GM20431 (cell line): Measurements from ENCODE around the gene UTF1.
"Not testable (repeated sequence)": the region's sequence is repeated elsewhere in the genome, so short reads cannot be mapped to it uniquely, and the experiment has no call there.

Source experiments
- in situ Hi-C: fragments of 300-500 bp; cut with MseI, MboI; formaldehyde crosslinking; loops from one replicate; pipeline ENCODE4 v1.15.0; 2020; ENCODE audit warnings: low sequenced_read_pairs; ENCODE audit not compliant: unreplicated experiment

Gene UTF1

DNA sequence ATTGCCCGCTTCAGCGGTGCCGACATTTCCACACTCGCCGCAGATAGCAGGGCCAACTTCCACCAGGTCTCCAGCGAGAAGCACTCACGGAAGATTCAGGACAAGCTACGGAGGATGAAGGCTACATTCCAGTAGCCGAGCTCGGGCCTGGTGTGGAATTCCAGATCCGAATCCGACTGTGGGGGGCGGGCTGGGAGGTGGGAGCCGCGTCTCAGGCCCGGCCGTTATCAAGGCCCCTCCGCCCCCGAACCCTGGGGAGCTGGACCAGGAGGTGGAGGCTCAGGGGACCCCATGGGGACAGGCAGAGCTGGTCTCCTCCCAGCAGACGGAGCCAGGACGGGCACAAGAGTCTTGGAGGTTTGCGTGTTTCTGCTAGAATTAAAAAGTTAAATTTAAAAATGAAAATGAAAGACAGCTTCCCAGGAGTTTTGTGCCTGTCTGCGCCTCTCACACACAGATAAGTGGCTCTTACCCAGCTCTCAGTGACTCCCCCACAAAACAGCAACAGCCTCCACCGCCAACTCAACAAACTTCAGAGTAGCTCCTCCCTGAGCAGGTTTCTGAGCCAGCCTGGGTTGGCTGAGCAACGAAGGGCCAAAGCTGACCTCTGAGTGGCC, 5.2 kb upstream of the UTF1 start:
- in situ Hi-C loops = no loop called here

DNA sequence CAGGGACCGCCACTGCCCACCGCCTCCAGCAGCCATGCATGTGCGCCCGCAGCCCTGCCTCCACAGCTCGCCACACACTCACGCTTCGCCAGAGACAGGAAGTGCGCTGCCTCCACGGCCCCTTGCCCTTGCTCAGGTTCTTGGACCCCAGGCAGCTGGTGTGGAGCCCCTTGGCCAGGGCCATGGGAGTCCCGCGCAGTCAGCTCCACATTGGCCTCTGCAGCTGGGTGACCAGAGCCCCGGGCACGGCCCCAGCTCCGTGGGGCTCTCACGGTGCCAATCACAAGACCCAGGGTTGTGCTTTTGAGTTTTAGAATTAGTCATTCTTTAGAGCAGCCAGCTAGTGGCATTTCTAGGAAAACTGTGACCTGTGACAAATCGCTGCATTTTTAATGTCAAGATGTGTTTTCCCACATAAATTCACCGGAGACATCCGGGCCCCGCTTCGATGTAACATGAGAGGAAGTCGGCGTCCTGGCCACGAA, 4.3 kb upstream of the UTF1 start:
- in situ Hi-C loops = no loop called here

DNA sequence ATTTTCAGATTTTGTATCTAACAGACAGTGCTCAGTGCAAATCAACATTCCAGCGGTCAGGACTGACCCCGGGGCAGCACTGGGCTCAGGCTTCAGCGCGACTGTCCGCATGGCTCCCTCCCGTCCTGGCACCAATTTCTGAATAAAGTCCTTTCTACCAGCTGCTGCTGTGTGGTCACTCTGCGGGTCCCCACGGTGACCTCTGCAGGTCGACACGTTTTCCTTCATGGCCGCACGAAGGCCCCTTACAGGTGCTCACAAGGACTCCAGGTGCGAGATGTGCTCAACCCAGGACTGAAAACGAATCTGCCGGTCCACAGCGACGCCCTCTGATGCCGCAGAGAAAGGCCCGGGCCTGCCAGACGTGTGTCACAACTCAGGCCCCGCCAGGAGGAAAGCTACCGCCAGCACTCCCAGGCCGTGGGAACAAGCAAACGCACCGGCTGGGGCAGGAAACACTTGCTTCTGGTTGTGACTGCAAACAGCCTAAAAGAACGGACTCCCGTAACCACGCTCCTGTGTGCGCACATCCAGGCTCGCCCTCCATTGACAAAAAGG, 3.7 kb upstream of the UTF1 start:
- in situ Hi-C loops = no loop called here

DNA sequence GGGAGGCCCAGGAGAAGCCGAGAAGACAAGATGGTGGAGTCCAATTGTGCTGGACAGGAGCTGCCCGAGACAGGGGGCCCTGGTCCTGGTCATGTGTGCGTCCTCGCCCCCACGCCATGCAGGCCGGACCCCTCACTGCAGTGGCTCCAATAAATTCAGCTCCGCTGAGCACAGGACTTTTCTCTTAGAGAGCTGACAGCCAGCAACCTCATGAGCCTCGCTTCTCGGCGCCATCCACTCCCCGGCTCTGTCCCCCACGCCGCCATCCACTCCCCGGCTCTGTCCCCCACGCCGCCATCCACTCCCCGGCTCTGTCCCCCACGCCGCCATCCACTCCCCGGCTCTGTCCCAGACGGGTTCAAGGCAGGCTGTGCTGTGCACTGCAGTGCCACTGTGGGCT, 2.8 kb upstream of the UTF1 start:
- in situ Hi-C loops = no loop called here

DNA sequence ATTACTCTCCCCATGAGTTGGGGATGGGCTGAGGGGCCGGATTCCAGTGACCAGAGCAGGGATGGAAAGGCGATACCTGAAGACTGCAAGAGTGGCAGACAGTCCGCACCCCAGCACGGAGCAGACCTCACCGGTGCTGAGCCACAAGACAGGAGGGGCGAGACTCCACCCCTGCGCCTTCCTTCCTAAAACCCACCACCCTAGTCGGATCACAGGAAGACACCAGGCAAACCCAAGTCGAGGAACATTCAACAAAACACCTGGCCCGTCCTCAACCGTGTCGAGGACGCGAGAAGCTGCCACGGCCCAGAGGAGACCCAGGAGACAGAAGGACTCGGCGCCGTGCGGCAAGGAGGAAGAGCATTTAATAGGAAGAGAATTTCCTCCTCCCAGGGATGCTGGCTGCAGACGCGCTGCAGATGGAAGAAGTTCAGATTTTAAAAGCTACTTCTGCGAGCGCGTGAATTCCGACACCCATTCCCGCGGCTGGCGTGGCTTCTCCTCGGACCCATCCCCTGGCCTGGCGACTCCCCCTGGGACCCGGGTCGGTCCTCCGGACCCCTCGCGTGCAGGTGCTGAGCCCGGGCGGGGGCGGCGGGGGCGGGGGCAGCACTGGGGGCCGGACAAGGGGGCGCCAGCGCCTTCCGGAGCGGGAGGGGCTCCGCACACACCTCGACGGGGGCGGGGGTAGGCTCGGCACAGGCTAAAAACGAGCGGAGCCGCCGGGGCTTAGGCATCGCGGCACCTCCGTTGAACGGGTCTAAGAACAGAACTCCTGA, 563 bp upstream of the UTF1 start:
- in situ Hi-C loops = no loop called here

DNA sequence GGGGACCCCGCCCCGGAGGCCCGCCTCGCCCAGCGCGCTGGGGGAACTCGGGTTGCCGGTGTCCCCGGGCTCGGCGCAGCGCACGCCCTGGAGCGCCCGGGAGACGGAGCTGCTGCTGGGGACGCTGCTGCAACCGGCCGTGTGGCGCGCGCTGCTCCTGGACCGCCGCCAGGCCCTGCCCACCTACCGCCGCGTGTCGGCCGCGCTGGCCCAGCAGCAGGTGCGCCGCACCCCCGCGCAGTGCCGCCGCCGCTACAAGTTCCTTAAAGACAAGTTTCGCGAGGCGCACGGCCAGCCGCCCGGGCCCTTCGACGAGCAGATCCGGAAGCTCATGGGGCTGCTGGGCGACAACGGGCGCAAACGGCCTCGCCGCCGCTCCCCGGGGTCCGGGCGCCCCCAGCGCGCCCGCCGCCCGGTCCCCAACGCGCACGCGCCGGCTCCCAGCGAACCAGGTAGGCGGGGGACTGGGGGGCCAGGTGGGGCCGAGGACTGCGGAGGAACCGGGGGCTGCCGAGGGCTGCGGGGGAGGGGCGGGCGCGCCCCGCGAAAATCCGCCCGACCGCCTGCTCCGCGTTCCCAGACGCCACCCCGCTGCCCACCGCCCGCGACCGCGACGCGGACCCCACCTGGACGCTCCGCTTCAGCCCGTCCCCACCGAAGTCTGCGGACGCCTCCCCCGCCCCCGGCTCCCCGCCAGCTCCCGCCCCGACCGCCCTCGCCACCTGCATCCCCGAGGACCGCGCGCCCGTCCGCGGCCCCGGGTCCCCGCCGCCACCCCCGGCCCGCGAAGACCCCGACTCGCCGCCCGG, 574 bp downstream of the UTF1 start:
- in situ Hi-C loops = no loop called here

DNA sequence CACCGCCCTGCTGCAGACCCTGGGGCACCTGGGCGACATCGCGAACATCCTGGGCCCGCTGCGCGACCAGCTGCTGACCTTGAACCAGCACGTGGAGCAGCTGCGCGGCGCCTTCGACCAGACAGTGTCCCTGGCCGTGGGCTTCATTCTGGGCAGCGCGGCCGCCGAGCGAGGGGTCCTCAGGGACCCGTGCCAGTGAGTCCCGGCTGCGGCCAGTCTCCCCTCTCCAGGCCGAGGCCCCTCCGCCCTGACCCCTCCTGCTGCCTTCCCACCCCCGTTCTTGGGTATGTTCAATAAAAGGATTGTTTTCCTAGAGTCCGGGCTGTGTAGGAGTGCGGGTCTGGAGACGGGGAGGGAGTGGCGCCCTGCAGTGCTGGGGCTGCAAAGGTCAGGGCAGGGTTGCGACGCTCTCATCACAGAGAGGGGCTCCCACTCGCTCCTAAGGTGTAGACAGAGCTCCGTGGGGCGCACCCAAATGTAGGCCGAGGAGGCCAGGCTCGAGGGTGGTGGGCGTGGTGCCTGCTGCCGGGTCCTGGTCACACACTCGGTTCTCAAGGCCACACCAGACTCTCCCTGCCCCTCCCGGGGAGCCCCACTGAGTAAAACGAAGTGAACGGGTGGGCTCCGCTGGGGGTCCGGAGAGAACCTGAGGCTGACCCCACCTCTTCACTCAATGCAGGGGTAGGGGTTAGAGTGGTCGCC, 1.4 kb downstream of the UTF1 start:
- in situ Hi-C loops = no loop called here

DNA sequence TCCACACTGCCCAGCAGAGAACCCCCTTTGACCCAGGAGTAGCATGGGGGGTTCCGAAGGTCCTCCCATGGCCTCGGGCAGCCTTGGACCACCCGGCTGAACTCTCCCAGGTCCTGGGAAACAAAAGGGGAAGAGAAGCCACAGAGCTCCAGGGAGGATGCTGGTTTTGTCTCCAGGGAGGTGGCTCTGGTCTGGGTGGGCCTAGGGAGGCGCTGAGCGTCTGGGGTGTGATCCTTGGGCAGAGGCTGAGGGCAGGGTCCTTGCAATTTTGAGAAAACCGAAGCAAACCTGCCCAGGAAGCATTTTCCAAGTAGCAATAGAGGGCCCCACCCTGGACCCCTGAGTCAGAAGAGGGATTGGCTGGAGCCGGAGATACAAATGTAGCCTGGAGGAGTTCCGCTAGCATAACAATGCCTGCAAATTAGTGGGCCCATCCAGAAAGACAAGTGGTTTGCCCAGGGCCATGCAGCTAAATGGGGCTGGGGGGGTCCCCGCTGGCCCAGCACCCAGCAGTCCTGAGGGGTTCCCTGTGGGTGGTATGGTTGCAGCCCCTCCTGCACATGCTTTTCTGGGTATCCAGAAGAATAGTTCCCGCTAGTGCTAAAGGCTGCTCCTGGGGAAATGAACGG, 2.0 kb downstream of the UTF1 start:
- in situ Hi-C loops = no loop called here

DNA sequence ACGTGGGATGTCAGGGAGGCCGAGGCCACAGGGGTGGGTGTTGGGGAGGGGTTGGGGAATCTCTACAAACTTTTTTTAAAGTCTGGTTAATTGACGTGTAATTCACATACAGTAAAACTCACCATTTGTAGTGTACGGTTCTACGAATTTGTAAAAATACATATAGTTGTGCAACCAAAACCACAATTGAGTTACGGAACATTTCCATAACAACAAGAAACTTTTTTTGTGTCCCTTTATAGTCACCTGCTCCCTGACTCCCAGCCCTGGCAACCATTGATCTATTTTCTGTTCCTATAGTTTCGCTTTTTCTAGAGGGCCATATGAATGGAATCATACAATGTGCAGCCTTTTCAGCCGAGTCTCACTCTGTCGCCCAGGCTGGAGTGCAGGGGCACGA, 4.8 kb downstream of the UTF1 start:
- in situ Hi-C loops = not testable (repeated sequence)

DNA sequence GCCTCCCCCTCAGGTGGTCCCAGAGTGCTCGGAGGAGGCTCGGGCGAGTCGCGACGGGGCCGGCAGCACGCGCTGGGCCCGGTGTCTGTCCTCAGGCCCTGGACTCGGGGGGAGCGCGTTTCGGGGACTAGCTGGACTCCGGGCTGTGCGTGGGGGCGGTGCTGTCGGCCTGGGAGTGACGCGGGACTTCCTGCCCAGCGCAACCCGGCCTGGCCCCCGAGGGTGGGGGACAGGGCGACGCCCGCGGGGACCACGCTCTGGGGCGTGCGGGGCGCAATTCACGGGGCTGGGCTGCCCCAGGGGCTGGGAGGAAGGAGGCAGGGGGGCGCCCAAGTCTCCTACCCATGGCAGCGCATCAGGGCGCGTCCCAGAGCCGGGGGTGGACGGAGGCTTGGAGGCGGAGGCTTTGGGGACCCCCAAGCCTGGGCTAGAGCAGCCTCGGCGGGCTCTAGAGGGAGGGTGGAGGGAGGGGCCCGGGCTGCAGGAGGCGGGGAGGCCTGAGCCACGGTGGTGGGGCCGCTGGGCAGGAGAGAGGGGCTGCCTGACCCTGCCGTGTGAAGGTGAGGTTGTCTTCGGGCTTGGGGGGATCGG, 5.3 kb downstream of the UTF1 start:
- in situ Hi-C loops = no loop called here

DNA sequence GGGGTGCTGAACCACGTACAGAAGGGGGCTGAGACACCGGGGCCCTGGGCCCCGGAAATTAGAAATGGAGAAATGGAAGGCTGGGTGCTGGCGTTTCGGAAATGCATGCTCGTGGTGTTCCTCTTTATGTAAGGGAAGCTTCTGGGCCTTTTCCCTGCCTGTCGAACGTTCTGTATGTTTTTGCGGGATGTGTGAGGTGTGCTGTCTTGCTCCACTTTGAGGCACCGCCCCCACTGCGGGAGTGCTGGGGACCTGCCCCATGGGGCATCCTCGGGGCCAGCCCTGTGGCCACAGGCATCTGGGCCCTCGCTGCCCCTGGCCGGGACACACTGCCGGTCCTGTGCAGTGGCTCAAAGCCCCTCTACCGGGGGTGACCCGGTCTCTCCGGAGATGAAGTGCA, 5.9 kb downstream of the UTF1 start:
- in situ Hi-C loops = no loop called here

DNA sequence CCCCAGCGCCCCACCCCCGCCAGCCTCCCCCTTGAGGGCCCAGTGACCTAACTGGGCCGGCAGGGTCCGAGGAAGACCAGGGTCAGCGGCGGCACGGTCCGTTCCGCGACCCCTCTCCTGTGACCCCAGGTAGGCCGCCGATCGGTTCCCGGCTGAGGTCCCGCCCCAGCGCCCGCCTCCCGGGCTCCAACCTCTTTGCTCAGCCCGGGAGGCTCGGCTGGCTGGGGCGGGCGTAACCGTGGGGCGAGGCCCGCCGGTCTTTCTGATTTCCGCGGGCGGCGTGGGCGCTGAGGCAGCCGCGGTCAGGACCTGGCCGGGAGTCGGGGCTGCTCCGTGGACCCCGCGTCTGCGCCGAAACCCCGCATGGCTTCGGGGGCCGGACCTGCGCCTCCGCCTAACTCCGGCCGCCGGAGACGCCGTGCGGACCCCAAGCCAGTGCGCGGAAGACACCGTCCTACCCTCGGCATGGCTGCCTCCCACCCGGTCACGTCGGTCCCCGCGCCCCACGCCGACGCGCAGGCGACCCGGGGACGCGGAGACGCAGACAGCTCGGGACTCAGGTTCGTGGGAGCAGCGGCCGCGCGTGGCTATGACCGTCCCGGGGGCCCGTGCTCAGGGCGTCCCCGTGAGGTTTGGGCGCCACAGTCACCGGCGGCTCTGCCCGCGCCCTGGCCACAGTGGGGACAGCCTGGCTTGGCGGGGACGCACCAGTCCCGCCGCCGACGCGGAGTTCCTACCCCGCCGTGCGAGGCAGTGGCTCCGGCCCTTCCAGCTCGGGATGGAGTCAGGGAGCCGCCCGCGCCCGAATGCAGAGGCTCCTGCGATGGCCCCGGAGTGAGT, 6.6 kb downstream of the UTF1 start:
- in situ Hi-C loops = no loop called here

DNA sequence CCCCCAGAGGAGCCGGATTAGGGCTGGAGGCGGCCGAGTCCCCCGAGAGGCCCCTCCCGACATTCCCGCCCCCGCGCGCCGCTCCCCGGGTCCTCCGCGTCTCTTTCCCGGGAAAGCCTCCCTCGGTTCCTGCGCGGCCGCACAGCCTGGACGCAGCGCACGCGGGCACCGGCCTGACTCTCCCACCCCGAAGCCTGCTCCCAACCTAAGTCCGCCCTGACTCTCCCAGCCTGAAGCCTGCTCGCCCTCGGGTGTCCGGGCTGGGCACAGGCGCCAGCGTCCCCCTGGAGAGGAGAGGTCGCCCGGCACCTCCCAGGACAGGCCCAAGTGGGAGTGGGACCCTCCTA, 7.2 kb downstream of the UTF1 start:
- in situ Hi-C loops = no loop called here

DNA sequence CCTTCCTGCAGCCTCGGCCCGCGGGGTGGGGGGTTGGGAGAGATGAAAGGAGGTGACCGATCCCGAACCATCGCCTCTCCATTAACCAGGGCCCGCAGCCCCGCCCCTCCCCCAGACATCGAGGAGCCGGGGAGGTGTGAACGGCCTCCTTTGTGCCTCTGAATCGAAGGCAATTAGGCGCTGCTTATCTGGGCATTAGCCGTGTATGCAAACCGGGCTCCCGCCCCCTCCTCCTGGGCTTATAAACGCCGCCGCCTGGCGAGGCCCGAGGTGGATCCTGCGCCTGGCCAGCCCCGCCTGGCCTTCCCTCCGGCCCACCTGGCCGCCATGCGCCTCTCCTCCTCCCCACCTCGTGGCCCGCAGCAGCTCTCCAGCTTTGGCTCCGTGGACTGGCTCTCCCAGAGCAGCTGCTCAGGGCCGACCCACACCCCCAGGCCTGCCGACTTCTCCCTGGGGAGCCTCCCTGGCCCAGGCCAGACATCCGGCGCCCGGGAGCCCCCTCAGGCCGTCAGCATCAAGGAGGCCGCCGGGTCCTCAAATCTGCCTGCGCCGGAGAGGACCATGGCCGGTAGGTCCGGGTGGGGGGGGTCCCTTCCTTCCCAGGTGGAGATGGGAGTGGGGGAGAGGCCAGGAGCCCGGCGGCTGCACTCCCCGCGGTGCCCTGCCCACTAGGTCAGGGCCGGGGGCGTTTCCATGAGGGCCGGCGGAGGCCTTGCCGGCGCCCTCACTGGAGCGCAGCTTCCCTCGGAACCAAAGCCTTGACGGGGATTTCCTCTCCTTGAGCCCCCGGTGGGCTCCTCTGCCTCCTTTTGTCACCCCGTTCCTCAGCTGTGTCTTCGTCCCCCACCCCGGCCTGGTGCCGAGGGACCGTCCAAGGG, 7.8 kb downstream of the UTF1 start, which contains the start of gene VENTX:
VENTX (plus strand) TSS at position 268 of the 878 bp plus-strand sequence; CDS start at position 328, 60 bp downstream.
- in situ Hi-C loops = no loop called here

DNA sequence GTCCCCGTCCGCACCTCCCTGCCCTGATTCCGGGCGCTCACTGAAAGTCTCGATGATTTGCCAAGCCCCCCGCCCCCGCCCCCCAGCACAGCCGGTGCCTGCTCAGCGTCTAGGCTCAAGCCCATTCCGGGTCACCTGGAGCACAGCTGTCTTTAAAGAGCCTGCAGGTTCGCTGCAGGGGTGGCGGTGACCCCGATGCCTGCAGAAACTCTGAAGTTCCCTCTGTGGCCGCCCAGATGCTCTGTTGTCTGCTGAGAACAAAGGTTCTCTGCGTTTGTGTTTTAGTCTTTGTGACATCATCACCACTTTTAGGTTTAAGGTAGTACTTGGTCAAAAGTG, 8.4 kb downstream of the UTF1 start:
- in situ Hi-C loops = no loop called here

DNA sequence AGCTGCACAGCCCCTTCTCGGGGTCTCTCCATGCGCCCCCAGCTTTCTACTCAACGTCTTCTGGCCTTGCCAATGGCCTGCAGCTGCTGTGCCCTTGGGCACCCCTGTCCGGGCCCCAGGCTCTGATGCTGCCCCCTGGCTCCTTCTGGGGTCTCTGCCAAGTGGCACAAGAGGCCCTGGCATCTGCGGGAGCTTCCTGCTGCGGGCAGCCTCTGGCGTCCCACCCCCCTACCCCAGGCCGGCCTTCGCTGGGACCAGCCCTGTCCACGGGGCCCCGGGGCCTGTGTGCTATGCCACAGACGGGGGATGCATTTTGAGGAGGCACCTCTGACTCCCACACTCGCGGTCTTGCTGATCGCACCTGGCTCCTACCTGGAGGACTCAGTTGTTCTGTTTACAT, 10.0 kb downstream of the UTF1 start:
- in situ Hi-C loops = no loop called here

DNA sequence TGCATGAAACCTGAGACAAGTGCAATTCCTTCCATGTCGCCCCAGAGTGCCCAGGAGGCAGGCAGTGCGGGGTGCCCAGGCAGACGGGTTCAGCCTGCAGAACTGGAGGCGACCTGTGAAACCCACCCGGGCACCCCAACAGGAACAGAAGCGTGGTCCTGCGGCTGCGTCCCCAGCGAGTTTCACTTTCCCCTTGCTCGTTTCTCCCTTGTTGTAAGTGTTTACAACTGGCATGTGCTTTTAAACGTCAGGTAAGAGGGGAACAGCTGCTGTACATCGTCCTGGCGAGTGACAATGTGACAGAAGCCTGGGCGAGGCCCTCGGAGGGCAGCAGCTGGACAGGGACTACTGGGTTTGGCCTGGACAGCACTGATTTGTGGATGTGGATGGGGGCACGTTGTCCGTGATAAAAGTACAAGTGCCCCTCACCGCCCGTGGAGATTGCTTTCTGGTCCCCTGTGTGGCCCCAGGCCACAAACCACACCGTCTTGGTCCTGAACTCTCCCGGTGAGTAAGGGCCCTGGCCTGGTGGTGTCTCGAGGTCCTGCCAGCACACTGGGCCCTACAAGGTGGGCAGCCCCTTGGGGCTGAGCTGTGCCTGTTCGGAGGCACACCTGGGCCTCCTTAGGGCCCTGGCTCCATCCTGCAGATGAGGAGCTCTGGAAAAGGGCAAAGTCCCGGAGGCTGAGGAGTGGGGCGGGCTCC, 11.6 kb downstream of the UTF1 start:
- in situ Hi-C loops = no loop called here
